ENCODE data around the gene RAX2. TPM values are rescaled to one million over a fixed set of nuclear protein-coding genes. Genes with fewer than 3 reads are reported as not detected.
A peak's percentile ranks its signal among the peaks of the same experiment; 100 is the strongest.

The RAX2 gene
- total RNA-seq, 1 donor from 2014 or later: not detected

- Mint-ChIP-seq H3K36me3 (ENCODE audit: low read depth) (no peaks in the 10 kb centered on the region), H3K27me3 (ENCODE audit: insufficient read depth) (peaks cover 40% of the 10 kb centered on the region), H3K9me3 (no peaks in the 10 kb centered on the region), H3K4me1 (ENCODE audit: low read depth) (no peaks in the 10 kb centered on the region), H3K4me3 (no peak overlapping the region), H3K27ac (no peak overlapping the region)
- DNase-seq (ENCODE audit: low spot score): peak; percentile 81
- intact Hi-C loops (cut with micrococcal nuclease): loop anchor here (1.0 to 5.0 kb wide), 3 partner anchors 40 to 149 kb away; partner anchors contain the start of genes APBA3 and HMG20B
These were observed 50.7 kb downstream of the RAX2 start for GRCh38 chr19:3721131-3721886.

GRCh38 chr19:3720349-3720917, 51.6 kb downstream of the RAX2 start:
- intact Hi-C loops (cut with micrococcal nuclease): loop anchor here (5.0 kb wide), 1 partner anchor 102 kb away; no protein-coding TSS in a partner anchor
- H3K27me3 Mint-ChIP-seq (ENCODE audit: insufficient read depth): peaks cover 40% of the 10 kb centered on the region
- H3K4me1 Mint-ChIP-seq (ENCODE audit: low read depth): no peaks in the 10 kb centered on the region
- no peaks in the 10 kb centered on the region for H3K36me3 Mint-ChIP-seq (ENCODE audit: low read depth)
- H3K9me3 Mint-ChIP-seq: no peaks in the 10 kb centered on the region
- H3K4me3 Mint-ChIP-seq: no peak overlapping the region
- no peak overlapping the region for H3K27ac Mint-ChIP-seq
- DNase-seq (ENCODE audit: low spot score): no peak

- Mint-ChIP-seq H3K27me3 (ENCODE audit: insufficient read depth) (peaks cover 38% of the 10 kb centered on the region), H3K4me1 (ENCODE audit: low read depth) (no peaks in the 10 kb centered on the region), H3K4me3 (no peak overlapping the region), H3K36me3 (ENCODE audit: low read depth) (no peaks in the 10 kb centered on the region), H3K27ac (no peak overlapping the region), H3K9me3 (no peaks in the 10 kb centered on the region)
- no peak for DNase-seq (ENCODE audit: low spot score)
- intact Hi-C loops (cut with micrococcal nuclease): loop anchor here (5.0 kb wide), 1 partner anchor 102 kb away; no protein-coding TSS in a partner anchor
These were observed 52.2 kb downstream of the RAX2 start for GRCh38 chr19:3719868-3720267.

Other genes starting within 250 kb of the RAX2 start
- gene TEKTIP1, start 233.1 kb downstream of the RAX2 start, total RNA-seq: 1.4 and 1.7 TPM in 2 replicates
- 126 and 136 TPM in 2 replicates for gene MFSD12, start 214.6 kb downstream of the RAX2 start, total RNA-seq
- gene HMG20B, start 199.3 kb downstream of the RAX2 start, total RNA-seq: 56.4 and 63.0 TPM in 2 replicates
- 0.31 and 0.39 TPM in 2 replicates for gene GIPC3, start 186.8 kb downstream of the RAX2 start, total RNA-seq
- gene TBXA2R, start 165.4 kb downstream of the RAX2 start, total RNA-seq: 0.47 and 1.0 TPM in 2 replicates
- gene CACTIN, start 145.4 kb downstream of the RAX2 start, total RNA-seq: 37.2 and 40.8 TPM in 2 replicates
- gene PIP5K1C, start 71.8 kb downstream of the RAX2 start, total RNA-seq: 24.5 and 28.0 TPM in 2 replicates
- gene TJP3, start 63.8 kb downstream of the RAX2 start, total RNA-seq: 0.08 TPM in 1 of 2 replicates, not detected in the other
- 45.4 and 48.9 TPM in 2 replicates for gene APBA3, start 10.5 kb downstream of the RAX2 start, total RNA-seq
- 88.2 and 94.7 TPM in 2 replicates for gene MRPL54, start 9.5 kb downstream of the RAX2 start, total RNA-seq
- gene MATK, start 14.2 kb upstream of the RAX2 start, total RNA-seq: 21.5 and 24.3 TPM in 2 replicates
- 0.39 TPM in 1 of 2 replicates, not detected in the other for gene ZFR2, start 96.8 kb upstream of the RAX2 start, total RNA-seq
- not detected in 2 replicates for gene ATCAY, start 108.5 kb upstream of the RAX2 start, total RNA-seq
- not detected in 2 replicates for gene NMRK2, start 160.8 kb upstream of the RAX2 start, total RNA-seq
- 47.2 and 47.3 TPM in 2 replicates for gene DAPK3, start 198.9 kb upstream of the RAX2 start, total RNA-seq
- 2,359 TPM in 2 replicates for gene EEF2, start 213.2 kb upstream of the RAX2 start, total RNA-seq
- 37.6 and 41.0 TPM in 2 replicates for gene PIAS4, start 235.5 kb upstream of the RAX2 start, total RNA-seq